ENCODE data around the gene NFE2L3.
"Not testable (repeated sequence)": the region's sequence is repeated elsewhere in the genome, so short reads cannot be mapped to it uniquely, and the experiment has no call there.

NFE2L3 gene

DNA sequence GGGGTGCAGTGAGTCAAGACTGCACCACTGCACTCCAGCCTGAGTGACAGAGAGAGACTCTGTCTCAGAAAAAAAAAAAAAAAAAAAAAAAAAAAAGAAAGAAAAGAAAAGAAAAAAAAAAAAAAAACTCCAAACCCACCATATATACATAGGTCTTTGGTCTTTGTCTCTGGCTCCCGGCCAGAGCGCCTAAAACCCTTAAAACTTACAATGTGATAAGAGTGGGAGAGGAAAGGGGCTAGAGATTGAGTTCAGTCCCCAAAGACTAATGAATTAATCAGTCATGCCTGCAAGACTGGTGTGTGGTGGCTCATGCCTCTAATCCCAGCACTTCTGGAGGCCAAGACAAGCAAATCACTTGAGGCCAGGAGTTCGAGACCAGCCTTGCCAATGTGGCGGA lies 6.8 kb upstream of the NFE2L3 start:
- FAIRE-seq, result no peak
- DNase-seq (ENCODE audit: low spot score), result no peak

DNA sequence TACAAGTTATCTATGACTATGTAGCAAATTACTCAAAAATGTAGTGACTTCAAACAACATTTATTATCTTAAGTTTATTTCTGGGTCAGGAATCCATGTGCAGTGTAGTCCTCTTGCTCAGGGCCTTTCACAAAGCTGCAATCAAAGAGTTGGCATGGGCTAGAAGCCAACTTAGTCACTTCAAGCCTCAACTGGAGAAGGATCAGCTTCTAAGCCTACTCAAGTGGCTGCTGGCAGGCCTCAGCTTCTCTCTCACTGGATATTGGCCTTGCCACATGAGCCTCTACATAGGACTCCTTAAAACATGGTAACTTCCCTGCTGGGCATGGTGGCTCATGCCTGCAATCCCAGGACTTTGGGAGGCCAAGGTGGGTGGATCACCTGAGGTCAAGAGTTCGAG lies 5.0 kb upstream of the NFE2L3 start:
- no peak for DNase-seq (ENCODE audit: low spot score)
- FAIRE-seq, result no peak

DNA sequence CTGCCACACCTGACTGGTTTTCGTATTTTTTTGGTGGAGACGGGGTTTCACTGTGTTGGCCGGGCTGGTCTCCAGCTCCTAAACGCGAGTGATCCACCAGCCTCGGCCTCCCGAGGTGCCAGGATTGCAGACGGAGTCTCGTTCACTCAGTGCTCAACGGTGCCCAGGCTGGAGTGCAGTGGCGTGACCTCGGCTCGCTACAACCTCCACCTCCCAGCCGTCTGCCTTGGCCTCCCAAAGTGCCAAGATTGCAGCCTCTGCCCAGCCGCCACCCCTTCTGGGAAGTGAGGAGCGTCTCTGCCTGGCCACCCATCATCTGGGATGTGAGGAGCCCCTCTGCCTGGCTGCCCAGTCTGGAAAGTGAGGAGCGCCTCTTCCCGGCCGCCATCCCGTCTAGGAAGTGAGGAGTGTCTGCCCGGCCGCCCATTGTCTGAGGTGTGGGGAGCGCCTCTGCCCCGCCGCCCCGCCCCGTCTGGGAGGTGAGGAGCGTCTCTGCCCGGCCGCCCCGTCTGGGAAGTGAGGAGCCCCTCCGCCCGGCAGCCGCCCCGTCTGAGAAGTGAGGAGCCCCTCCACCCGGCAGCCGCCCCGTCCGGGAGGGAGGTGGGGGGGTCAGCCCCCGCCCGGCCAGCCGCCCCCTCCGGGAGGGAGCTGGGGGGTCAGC lies 4.2 kb upstream of the NFE2L3 start:
- DNase-seq (ENCODE audit: low spot score); FAIRE-seq: not testable (repeated sequence)

GRCh38 chr7:26148307-26148700 lies 3.7 kb upstream of the NFE2L3 start:
- DNase-seq (ENCODE audit: low spot score); FAIRE-seq: not testable (repeated sequence)

GRCh38 chr7:26149391-26149977 lies 2.5 kb upstream of the NFE2L3 start:
- no peak for DNase-seq (ENCODE audit: low spot score)
- no peak for FAIRE-seq

- no peak for DNase-seq (ENCODE audit: low spot score)
- no peak for FAIRE-seq
These were observed 902 bp upstream of the NFE2L3 start for GRCh38 chr7:26151096-26151495.

DNA sequence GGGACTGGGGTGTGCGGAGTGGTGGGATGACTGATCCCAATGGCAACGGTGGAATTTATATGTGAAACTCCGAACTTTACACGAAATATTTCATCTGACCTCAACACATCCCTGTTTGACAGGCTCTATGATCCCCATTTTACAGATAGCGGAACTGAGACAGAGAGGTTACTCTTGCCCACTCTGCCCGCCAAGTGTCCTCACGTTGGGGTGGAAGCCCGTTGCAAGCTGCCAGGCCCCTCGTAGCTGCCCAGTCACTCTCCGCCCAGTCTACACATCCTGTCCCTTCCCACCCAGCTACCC lies 397 bp upstream of the NFE2L3 start:
- FAIRE-seq (no peak), DNase-seq (ENCODE audit: low spot score) (no peak)

GRCh38 chr7:26152782-26153240 lies 813 bp downstream of the NFE2L3 start:
- FAIRE-seq; DNase-seq (ENCODE audit: low spot score): not testable (repeated sequence)

DNA sequence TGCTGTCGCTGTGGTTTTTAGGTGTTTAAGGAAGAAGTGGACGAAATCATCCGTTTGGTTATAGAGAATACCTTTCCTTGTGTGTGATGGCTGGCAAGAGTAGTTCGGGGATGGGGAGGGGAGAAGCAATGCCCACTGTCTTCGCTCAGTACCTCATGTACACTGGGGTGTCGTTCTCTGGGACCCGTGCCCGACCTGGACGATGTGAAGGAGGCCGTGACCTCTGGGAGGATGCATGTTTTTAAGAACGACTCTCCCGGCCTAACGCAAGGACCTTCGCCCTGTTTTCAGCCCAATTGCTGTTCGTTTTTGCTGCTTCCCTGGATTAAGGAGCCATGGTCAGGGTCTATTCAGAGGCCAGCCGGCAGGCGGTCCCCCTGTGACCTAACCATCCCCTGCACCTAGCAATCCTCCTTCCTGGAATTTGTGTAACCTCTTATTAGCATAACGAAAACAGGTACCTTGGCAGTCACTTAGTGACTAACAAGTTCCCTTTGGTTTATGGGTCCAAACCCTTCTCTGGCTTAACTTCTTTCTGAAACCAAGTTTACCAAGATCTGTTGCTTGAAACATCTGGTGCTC lies 1.3 kb downstream of the NFE2L3 start:
- FAIRE-seq (no peak), DNase-seq (ENCODE audit: low spot score) (no peak)

DNA sequence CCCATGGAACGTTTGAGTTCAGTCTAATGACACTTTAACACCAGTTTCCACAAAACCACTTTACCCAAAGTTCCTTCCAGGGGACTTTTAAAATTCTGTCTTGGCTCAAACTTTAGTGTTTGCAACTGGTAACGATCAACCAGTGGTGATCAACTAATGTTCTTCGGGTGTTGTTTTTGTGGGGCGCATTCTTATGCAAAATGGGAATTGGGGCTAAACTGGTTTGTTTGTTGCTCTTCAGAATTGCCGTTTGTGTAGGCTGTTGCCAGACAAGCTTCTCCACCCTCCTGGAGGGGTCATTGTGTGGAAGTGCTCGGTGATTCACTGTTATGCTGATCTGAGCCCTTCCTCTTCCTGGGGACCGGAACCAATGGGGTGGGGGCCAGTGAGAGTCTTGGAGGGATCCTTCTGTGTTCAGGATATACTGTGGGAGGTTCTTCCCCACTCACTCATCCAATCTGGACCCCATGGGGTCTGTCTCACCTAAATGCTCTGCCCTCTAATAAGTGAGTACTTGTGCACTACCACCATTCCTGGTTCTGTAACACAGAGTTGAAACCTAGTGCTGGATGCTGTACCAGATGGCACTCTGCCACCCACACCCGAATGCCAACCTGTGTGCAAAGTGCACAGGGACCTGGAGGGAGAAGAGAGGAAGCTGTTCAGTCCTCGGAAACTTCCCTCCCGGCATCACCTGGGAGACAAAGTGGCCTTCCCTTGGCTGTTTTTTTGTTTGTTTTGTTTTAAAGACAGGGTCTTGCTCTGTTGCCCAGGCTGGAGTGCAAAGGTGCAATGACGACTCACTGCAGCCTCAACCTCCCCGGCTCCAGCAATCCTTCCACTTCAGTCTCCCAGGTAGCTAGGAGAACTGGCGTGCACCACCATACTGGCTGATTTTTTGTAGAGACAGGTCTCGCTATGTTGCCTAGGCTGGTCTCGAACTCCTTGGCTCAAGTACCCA lies 2.1 kb downstream of the NFE2L3 start:
- DNase-seq (ENCODE audit: low spot score), result peak; percentile 71
- FAIRE-seq, result peak; percentile 32

- peak; percentile 91 for DNase-seq (ENCODE audit: low spot score)
These were observed 3.8 kb downstream of the NFE2L3 start for GRCh38 chr7:26155531-26156375.

GRCh38 chr7:26156451-26157420 lies 4.7 kb downstream of the NFE2L3 start:
- FAIRE-seq (peak; percentile 95), DNase-seq (ENCODE audit: low spot score) (peak; percentile 95)

More at GRCh38 chr7:26155531-26156375, 3.8 kb downstream of the NFE2L3 start:
- FAIRE-seq, result peak; percentile 88

GRCh38 chr7:26157520-26158105 lies 5.6 kb downstream of the NFE2L3 start:
- FAIRE-seq, result no peak
- no peak for DNase-seq (ENCODE audit: low spot score)

DNA sequence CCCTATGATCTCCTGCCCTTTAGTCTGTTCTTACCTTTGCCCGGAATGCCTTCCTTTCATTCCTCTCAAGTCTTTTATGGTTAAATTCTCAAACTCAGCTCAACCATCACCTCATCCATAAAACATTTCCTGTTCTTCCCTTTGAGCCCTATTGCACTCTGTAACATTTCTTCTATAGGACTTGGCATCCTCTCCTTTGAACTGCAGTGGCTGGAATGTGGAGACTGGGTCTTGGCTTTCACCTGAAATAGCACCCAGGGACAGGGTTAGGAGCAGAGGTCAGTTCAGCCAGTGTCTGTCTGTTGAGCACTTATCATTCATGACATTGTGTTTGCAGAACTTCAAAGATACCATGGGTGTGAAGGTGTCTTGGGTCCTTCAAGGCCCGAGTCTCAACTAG lies 7.2 kb downstream of the NFE2L3 start:
- DNase-seq (ENCODE audit: low spot score), result peak; percentile 62
- FAIRE-seq, result no peak

DNA sequence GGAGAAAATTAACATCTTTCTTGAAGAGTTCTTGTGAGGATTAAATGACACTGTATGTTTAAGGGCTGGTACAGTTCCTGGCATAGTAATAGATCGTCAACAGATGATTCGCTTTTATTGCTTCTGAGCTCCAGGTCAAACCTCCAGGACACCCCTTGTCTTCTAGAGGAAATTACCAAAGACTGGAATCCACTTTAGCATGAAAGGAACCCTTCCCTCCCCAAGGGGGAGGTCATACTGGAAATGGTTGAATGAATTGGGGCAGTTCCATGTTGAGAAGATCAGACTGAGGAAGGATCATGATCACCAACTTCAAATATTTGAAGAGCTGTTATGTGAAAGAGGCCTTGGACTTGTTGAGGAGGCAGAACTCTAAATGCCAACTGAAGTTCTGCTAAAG lies 8.9 kb downstream of the NFE2L3 start:
- DNase-seq (ENCODE audit: low spot score) (no peak), FAIRE-seq (no peak)

- DNase-seq (ENCODE audit: low spot score), result no peak
- no peak for FAIRE-seq
These were observed 10.4 kb downstream of the NFE2L3 start for GRCh38 chr7:26162431-26162830.

- DNase-seq (ENCODE audit: low spot score); FAIRE-seq: not testable (repeated sequence)
These were observed 11.8 kb downstream of the NFE2L3 start for GRCh38 chr7:26163804-26164203.

DNA sequence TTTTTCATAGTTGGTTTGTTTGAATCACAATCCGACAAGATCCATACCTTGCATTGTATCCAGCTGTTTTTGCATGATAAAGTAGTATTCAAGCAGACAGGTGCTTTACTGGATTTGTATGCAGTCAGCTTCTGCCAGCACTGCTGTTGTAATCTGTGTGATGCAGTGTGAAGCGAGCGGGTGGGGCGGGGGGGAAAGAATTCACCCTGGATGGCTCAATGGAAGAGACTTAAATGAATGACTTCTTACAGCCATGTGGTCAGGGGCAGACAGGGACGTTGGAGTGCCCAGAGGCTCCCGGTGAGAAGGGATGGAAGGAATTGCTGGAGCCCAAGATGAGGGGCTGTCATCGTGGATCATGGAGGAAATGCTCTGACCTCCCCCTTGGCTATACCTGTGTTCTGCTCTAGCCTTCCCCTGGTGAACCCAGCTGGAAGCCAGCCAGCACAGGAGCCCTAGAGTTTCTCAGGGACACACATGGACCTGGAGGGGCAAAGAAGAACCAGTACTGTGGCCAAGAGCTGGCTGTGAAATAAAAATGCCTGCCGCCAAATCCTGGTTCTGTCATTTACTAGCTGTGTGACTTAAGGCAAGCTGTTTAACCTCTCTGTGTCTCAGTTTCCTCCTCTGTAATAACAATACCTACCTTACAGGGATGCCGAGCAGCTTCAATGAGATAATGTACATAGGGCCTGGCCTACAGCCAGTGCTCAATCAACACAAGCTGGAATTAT lies 14.1 kb downstream of the NFE2L3 start:
- FAIRE-seq (no peak), DNase-seq (ENCODE audit: low spot score) (no peak)

All from RCC 7860 (cell line).